NCI-H524 (cell line): Measurements from ENCODE around the gene NAA20.

Experiments
- DNase-seq, 2 experiments: peaks; one replicate each; lab custom pipeline; 2025; lab: John Stamatoyannopoulos, UW

The NAA20 gene

GRCh38 chr20:20075032-20075431 lies 57.9 kb downstream of the NAA20 start:
- DNase-seq = peak in 1 of 2 experiments; percentile 21

GRCh38 chr20:20076297-20077065 lies 59.3 kb downstream of the NAA20 start:
- peak in 1 of 2 experiments; percentile 26 for DNase-seq

- DNase-seq = no peak
Measured at GRCh38 chr20:20078041-20078440, 60.9 kb downstream of the NAA20 start.

- peak; percentile 58 to 70 for DNase-seq
Measured at GRCh38 chr20:20079102-20079784, 62.1 kb downstream of the NAA20 start.
